ENCODE measurements around the gene TLE4. TPM values are rescaled to one million over a fixed set of nuclear protein-coding genes. Genes with fewer than 3 reads are reported as not detected.

TLE4 gene
- total RNA-seq, 1 donor from 2014 or later: 64.1 TPM

DNA sequence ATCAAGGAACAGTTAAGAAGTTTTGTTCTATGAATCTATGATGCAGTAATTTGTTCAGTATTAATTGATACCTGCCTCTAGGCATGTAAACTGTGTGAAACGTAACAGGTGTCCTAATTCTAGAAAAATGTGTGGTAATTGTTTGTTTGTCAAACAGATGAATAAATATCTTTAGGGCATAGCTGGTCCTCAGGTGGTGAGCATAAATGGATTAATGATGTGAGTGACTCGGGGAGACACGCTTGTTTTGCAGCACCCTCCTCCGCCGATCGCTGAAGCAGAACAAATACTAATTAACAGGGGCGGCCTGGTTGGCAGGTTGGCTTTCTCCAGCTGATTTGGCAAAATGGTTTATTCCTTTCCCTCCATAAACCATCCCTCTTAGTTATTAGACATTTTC lies 88.8 kb downstream of the TLE4 start:
- no peak for DNase-seq (ENCODE audit: low read depth)

DNA sequence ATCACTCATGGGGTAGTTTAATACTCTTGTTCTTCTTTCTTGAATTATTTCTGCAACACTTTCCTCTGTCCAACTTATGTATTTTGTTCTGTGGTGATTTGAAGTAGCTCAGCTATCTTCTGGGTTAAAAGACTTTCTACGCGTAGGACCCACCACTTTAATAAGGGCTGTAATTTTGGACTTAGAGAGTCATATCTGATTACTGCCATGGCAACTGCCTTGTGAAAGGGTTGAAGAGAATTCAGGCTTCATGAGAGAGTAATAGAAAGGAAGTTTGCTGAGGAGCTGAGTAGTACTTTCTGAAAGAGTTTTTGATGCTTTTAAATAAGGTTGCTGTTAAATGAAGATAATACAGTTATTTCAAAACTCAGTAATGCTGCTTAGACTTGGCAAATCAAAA lies 89.5 kb downstream of the TLE4 start:
- DNase-seq (ENCODE audit: low read depth): no peak

DNA sequence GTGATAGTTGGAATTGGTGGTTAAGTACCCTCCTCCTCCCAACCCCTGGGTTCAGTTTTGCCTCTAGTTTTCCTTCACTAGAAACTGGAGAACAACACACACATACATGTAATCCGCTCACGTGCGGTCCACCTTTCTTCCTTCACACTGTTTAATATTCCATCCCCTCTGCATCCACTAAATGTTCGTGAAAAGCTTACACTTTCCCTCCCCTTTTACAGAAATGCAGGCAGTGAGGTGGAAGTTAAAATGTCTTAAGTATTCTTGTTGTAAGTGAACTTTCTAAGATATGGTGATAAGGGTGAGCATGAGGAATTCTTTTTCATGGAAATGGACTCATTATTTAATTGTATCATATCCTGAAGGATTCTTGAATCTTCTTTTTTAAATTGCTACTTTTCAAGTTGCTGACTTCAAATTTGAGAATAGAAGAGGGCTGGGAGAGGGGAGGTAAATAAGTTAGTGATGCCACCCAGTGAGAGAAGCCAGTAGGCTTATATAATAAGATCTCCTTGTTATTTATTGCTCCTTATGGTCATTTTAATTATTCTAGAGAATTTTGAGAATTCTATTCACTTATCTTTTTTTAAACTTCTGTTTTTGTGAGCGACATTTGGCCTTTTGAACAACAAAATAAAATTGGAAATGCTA lies 90.2 kb downstream of the TLE4 start:
- DNase-seq (ENCODE audit: low read depth): no peak

DNA sequence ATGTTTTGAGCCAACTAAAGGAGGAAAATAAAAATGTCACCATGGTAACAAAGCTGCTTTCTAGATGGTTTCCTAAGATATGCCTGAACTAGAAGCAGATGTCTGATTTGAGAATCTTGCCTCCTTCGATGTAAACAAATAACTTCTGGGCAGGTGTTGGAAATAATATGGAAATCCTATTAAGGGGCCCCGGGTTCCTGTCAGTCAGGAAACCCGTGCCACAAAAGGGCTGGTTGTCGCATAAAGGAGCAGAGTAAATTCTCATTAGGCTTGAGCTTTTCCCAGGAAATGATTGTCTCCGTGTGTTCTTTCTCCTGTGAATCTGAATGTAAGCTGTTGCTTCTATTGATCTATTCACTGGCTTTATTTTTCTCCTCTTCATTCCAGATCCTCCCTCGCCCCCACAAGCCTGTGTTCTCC lies 90.8 kb downstream of the TLE4 start:
- DNase-seq (ENCODE audit: low read depth): no peak

DNA sequence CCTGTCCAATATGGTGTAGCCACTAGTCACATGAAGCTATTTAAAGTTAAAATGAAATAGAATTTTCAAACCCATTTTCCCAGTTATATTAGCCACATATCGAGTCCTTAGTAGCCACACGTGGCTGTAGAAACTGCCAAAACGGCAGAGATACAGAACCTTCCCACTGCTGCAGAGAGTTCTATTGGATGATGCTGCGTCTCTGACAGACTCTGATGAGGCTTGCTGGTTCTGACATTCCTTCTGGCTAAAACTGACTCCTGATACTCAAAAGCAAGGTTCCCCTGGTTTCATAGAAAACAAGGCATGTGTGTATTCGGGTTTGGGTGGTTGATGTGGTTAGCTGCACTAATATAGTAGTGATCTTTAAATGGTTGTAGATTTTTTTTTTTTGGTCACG lies 91.5 kb downstream of the TLE4 start:
- no peak for DNase-seq (ENCODE audit: low read depth)

DNA sequence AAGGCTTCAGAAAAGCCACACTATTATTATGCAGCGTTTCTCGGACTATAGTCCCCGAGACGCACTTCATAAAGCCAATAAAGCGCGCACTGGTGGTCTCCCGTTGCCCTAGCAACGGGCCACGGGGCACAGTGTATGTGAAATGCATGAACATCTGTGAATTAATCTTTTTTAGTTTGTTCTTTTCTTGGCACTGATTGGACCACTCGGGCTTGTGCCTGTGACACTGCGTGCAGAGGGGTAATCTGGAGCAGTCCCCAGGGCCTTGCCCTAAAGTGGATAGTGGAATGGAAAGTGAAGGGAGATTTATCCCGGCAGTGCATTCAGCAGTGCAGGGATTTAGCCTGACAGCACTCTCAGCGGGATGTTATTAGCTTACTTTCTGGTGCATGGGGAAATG lies 92.1 kb downstream of the TLE4 start:
- no peak for DNase-seq (ENCODE audit: low read depth)

DNA sequence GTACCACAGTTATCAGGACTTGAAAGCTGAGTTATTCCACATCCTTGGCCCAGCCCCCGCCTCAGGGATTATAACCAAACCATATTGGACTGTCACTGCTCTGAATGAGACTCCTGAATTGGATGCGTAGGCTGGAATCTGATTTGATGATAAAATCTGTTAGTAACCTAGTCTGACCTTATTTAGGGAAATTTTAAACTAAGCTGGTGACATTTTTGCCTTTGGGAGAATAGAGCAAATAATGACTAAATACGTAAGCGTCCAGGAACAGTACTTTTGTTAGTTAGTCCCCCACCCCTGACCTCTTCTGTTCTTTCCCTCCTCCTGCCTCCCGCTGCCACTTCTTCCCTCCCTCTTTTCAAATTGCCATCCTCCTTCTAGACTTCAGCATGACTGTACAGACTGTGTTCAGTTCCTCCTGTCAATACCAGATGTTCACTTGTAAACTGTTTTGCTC lies 92.6 kb downstream of the TLE4 start:
- no peak for DNase-seq (ENCODE audit: low read depth)

DNA sequence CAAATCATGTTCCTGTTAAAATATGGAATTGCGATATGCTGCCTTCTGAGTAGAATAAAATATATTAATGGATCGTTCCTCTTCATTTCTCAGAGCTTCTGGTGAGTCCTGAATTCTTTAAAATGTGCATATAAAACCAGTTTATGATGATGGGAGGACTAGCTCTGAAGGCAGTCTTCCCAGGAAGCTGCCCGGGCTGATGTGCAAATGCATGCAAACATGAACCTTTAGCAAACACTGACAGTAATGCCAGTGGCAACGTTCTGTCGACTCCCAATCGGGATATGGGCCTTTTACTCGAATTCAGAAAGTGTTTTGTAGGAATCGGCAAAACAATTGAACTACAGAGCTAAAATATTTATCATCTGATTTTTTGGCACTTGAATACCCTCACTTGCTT lies 93.6 kb downstream of the TLE4 start:
- no peak for DNase-seq (ENCODE audit: low read depth)

DNA sequence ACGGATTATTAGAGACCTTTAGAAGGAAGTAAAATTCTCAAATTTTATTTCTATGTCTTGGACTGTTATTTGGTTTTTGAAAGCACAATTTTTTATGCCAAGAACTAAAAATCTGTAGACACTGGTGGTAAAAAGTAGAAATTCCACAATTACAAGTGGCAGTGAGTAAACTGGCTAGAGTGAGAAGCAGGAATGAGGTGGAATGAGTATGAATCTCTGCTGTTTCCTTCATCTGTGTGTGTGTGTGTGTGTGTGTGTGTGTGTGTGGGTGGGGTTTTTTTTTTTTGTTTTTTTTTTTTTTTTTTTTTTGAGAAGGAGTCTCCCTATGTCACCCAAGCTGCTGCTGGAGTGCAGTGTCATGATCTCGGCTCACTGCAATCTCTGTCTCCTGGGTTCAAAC lies 94.2 kb downstream of the TLE4 start:
- DNase-seq (ENCODE audit: low read depth): no peak

DNA sequence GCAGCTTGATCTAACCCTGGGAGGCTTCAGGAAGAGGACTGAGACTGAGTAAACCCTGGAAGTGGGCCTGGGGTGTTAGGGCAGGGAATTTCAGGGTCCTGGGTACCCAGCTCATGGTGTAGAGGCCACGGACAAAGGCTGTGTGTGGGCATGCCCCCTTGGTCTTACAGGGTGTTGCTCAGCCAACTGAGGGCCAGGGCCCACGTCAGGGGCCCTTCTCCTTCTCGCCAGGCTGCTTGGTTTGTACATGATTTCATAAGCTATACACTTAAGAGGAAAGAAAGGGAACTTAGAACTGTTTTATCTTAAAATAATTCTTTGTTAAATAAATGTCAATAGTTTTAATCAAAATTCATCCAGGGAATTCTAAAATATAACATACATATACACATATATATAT lies 95.4 kb downstream of the TLE4 start:
- DNase-seq (ENCODE audit: low read depth): no peak

DNA sequence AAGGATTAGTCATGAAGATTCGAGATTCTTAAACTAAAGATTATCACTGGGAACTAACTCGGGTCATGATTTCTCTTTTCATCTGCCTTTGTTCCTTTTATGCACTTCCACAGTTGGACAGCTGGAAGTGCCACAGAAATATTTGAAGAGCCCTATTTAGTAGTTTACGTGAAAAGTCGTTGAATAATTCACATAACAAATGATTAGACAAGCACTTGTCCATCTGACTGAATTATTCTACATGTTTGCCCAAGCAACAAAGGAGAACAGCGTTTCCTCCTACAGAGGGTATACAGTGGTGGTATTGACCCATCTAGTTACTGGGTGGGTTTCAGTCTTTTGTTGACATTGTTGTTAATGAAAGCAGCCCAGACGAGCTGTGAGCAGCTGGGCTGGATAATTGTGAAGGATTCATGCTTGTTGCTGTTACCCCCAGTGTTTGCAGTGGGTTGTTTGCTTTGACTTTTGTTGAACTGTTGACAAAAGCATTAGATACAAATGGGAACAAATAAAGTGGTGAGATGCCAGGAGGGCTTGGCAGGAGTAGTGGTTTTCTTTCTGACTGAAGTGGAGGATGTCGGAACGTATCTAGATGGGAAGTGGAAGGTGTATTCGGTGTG lies 96.2 kb downstream of the TLE4 start:
- peak; percentile 18 for DNase-seq (ENCODE audit: low read depth)

DNA sequence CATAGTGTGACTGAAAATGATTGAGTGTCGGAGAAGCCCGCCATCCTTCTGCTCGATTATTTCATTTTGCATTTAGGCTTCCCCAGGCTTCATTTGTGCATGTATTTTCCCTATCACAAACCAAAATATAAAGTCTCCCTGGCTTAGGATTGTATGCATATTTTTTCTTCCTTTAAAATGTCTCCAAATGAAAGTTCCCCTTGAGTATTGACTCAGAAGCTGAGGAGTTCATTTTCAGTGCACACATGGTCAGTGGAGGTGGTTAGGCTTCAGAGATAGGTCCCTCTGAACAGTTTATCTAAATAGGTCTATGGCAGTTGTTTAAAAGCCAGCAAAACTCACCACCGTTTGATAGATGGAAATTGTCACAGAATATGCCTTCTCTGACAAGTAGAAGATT lies 97.2 kb downstream of the TLE4 start:
- DNase-seq (ENCODE audit: low read depth): no peak

DNA sequence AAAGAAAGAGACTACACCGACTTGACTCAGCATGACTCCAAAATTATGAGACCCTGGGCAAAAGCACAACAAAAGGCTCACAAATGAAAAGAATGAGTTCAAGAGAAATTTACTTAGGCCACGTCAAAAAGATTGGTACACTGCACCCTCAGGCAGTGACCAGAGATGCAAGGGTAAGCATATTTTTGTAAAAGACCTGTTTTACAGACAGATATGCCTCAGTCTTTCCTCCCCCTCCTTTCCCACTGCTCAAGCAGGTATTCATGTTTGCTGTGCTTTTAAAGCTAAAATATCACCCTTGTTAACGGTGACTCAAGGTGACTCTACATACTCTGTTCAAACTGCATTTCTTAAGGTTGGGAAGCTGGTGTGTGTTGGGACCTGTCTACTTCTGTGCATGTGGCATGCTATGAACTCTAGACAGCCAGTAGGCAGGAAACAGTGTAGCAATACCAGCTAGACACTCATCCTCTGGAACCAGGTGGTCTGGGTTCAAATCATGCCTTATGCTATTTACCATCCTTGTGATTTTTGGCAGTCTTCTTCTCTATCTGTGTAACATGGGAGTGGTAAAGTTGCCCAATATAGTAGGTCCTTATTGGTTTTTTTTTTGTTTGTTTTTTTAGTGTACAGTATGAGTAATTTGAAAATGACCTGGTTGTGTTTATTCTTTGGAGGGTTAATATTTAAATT lies 98.7 kb downstream of the TLE4 start:
- DNase-seq (ENCODE audit: low read depth): no peak

DNA sequence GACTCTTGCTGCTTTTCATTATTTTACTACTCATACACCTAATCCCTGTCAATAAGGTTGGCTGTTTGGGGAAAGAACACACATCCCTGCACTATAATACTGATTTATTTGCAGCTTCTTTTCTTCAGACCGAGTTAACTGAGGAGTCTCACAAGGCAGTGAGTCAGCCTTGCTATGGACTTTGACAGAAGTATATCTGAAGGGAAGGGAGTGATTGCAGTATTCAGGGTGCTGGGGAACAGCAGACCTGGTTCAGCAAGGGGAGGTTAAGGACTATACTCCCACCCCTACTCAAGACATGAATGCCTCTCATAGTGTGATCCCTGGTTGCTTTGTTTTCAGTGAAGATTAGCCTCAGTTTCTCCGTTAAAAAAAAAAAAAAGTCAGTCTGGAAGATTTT lies 99.8 kb downstream of the TLE4 start:
- no peak for DNase-seq (ENCODE audit: low read depth)

DNA sequence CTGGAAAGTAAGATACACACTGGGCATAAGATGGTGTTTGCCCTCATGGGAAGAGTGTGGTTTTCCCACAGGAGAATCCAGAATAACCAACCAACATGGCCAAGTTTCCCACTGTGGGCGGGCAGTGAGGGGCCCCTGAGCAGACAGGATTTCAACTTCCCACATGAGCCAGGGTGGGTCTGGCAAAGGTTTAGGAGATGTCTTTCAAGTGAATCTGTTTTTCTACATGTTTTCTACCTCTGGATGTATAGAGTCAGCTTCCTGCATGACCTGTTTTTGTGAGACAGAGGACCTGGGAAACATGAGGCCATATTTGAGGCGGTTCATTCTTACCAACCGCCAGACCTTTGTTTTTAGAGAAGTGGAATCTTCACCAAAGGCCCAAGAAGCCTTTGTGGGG lies 100.5 kb downstream of the TLE4 start:
- no peak for DNase-seq (ENCODE audit: low read depth)

DNA sequence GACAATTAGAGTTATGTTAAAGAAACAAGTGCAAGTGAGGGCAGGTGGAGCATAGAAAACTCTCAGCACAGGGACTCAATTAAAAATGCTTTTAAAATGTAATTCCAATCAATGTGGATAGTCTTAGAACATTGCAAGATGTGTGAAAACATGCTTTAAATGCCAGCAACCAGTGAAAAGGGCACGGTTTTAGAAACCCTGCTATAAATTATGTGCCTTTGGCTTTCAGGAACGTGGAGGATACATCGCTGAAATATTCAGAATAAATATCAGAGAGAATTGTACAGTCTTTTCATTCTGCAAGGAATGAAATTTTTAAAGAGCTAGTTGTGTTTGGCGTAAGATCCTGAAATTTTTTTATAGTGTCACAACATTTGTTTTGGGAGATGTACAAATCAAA lies 101.1 kb downstream of the TLE4 start:
- no peak for DNase-seq (ENCODE audit: low read depth)

DNA sequence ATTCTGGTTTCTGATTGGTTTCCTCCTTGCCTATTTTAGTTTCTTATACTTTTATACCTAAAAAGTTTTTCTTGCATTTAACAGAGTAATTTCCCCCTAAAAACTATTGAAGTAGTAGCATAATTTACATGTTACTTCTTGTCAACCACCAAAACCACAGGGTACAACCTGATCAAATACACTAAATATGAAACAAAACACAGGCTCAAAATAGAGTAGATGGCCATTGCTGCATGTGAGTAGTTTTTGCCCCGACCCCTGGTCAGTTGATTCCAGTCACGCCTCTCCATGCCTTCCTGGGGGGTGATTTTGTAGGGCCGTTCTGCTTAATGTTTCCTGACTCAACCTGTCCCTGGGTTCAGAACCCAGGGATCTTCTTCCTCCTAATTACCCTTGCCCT lies 101.8 kb downstream of the TLE4 start:
- DNase-seq (ENCODE audit: low read depth): no peak

DNA sequence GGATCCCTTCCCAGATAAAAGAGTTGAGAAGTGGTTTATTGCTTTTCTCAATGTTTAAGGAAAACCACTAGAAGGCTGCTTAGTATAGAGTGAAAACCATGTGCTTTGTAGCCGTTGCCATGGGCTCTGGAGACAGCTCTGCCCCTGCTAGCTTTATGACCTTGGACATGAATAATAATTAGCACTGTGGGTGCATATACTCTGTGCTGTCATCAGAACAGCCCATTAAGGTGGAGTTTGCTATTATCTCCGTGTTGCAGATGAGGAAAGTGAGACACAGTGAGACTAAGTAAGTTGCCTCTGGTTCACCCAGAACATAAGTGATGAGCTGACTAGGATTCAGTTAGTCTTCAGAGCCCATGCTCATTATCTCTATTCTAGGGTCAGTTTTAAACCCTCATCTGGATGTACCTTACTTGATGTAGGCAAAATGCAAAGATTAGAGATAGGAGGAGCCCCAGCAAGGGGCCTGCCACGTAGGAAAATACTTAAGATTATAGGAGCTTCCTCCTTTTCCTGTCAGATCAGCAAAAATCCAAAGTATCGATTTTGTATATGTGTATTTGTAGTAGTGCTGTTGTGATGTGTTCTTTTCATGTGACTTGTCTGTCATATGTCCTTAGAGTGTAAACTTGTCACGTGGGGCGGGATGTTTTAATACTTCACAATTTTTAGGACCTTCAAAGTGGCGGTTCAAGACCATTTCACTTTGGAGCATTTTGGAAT lies 102.5 kb downstream of the TLE4 start:
- DNase-seq (ENCODE audit: low read depth): no peak

DNA sequence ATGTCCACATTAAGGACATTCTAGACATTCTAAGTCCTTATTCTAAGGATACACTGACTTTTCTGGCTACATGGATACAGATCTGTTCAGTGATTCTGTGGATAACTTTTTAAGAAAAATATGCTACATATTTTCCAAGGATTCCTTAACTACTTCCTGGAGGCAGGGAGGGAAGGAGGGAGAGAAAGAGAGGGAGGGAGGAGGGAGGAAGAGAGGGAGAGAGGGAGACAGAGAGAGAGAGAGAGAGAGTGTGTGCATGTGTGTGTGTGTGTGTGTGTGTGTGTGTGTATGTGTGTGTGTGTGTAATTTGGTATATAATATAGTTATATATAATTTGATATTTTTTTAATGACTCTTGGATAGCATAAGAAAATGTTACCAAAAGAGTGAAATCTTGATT lies 109.8 kb downstream of the TLE4 start:
- no peak for DNase-seq (ENCODE audit: low read depth)

DNA sequence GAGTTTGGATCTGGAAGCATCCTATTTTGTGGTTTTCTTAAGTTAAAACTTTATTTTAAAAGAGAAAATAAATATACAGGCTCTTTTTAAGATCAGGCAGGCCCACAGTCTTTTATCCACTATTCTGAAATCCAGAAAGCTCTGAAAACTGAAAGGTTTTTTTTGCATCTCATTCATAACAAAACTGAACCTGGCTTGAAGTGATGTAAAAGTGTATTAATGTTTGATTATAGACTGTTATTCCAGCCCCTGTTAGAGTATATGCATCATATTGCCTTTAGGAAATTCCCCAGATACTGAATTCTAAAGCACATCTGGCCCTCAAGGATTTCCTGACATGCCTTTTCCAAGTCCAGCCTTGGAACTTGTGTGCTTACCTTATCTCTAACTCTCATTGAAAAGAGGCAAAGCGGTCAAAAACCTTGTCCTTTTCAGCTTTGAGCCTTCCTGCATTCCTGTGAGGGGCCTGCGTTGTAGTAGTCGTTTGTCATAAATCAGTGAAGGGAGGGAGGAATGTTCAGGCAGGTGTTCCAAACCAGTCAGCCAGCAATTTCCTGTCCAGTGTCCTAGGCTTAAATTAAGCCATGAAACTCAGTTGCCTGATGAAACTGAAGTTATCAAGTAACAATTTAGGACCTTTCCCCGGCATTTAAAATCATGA lies 110.4 kb downstream of the TLE4 start:
- no peak for DNase-seq (ENCODE audit: low read depth)

DNA sequence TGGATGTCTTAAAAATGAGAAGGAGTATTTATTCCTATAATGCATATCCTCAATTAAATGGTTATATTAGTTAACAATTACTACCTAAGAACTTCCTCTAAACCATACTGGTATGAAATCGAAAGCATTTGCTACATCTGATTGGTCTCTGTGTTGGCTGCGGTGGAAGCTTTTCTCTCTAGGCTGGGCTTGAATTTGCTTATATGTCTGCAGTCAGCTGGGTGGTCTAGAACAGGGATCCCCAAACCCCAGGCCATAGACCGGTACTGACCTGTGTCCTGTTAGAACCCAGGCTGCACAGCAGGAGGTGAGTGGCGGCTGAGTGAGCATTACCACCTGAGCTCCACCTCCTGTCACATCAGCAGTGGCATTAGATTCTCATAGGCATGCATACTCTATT lies 112.3 kb downstream of the TLE4 start:
- DNase-seq (ENCODE audit: low read depth): no peak

All from myocyte (in vitro differentiated cells).